Measurements from ENCODE around the gene TRMT112. TPM values are rescaled to one million over a fixed set of nuclear protein-coding genes. Genes with fewer than 3 reads are reported as not detected.

The TRMT112 gene
- 100 to 1,000 TPM; 214 to 270 (median 239) TPM for polyA plus RNA-seq (ENCODE audit: insufficient read length in 4 of 4)

DNA sequence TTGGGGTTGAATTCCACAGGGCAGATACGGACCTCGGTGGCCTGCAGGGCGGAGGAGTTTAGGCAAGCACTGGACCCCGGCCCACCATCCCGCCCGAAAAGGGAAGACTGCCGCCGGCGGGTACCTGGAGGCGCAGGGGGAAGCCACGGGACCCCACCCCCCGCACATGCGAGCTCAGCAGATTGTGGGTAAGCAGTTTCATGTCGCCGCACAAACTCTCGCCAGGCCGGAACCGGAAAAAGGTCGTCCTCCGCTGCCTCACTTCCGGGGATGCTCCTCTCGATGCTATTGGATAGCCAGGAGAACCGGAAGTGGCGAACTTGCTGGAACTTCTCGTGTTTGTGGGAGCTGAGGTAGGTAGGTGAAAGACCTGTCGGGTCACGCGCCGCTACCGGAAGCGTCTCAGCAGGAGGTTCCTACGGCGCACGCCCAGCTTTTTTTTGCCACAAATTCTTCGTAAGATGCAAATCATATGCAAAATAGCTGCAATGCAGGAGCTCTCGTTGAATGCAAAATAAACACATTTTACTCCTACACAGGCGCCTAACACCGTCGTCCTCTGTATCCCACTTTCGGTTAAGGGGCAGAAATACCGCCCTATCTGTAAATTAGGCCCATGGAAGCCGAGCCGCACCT lies at the start of gene TRMT112:
TRMT112 (minus strand) TSS at position 235 of the 636 bp plus-strand sequence; CDS start at position 202, 33 bp downstream.
- DNase-seq (ENCODE audit: low read depth in 4 of 4, low spot score in 3 of 4): peak; percentile 86 to 96 (median 93)

DNA sequence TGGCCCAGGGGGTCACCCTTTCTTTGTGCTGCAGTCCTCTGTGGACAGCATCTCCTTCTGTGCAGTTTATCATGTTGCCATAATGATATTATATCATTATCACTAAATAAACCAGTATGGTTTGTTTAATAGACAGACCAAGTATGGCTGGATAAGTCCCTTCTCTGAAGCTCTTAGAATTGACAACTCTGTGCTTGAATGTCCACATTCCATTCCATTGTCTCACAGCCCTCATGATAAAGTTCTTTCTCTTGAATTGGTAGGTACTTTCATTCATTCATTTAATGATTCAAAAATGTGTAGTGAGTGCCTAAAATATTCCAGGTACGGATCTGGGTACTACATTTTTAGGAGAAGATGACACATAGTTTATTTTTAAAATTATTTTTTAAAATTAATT lies 49.4 kb upstream of the TRMT112 start:
- no peak for DNase-seq (ENCODE audit: low read depth in 4 of 4, low spot score in 3 of 4)

DNA sequence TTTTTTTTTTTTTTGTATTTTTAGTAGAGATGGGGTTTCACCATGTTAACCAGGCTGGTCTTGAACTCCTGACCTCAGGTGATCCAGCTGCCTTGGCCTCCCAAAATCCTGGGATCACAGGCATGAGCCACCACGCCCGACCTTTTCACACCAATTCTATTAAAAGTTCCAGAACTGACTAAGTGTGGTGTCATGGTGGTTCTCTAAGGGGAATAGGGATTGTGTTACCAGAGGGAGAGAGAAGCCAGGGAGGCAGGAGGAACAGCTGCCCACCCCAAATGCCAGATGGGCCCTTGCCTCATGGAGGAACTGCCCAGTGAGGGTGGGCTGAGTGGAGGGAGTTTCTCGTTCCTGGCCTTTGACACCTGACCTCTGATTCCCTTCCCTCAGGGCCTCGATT lies 47.6 kb upstream of the TRMT112 start:
- no peak for DNase-seq (ENCODE audit: low read depth in 4 of 4, low spot score in 3 of 4)

DNA sequence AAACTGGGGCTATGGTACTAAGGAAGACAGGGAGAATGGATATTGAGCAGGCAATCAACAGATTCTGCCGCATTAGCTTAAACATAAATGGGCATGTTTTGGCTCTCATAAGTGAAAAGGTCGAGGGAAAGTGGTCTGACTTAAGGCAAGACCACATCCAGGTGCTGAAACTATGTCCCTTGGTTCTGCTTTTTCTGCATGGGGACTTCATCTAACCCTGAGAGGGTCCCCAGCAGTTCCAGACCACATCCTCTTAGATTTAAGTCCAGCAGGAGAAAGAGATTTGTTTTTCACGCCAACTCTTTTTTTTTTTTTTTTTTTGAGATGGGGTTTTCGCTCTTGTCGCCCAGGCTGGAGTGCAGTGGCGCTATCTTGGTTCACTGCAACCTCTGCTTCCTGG lies 47.1 kb upstream of the TRMT112 start:
- no peak for DNase-seq (ENCODE audit: low read depth in 4 of 4, low spot score in 3 of 4)

DNA sequence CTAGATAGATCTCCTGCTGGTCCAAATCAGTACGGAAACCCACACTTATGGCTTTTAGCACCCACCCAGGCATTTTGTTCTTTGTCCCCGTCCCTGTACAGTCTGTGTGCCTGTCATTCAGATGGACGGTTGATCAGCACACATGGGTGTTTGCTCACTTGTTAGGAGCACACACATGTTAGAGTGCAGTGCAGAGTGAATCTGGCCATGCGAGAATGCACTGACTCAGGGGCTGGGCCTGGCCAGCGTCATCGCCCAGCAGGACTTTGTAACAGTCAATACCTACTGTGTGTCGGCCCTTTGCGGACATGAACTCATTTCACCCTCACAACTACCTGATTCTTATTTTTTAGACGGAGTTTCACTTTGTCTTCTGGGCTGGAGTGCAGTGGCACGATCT lies 45.0 kb upstream of the TRMT112 start:
- DNase-seq (ENCODE audit: low read depth in 4 of 4, low spot score in 3 of 4): no peak

DNA sequence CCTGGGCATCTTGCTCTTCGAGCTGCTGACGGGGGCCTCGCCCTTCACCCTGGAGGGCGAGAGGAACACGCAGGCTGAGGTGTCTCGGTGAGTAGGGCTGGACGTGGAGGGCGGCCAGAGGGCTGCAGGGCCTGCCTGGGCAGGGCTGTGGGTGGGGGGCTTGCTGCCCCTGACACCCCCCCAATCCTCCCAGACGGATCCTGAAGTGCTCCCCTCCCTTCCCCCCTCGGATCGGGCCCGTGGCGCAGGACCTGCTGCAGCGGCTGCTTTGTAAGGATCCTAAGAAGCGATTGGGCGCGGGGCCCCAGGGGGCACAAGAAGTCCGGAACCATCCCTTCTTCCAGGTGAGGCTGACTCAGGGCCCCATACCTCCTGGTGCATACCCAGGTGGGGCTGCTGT lies 44.3 kb upstream of the TRMT112 start:
- DNase-seq (ENCODE audit: low read depth in 4 of 4, low spot score in 3 of 4): no peak

DNA sequence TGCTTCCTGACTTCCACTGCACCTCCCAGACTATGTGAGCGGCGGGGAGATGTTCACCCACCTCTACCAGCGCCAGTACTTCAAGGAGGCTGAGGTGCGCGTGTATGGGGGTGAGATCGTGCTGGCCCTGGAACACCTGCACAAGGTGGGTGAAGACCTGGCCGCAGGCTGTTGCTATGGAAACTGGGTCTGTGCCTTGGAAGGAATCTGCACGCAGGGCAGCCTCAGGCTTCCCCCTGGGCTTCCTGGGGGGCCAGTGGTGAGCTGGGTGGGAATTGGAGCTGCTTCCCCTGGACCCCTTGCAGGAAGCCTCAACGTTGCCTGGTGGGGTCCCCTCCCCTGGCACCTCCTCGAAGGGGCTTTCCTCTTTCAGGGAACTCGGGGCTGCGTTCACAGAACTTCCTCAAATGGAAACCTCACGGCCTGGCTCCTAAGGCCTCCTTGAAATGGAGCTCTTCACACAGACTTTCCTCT lies 43.1 kb upstream of the TRMT112 start:
- DNase-seq (ENCODE audit: low read depth in 4 of 4, low spot score in 3 of 4): no peak

DNA sequence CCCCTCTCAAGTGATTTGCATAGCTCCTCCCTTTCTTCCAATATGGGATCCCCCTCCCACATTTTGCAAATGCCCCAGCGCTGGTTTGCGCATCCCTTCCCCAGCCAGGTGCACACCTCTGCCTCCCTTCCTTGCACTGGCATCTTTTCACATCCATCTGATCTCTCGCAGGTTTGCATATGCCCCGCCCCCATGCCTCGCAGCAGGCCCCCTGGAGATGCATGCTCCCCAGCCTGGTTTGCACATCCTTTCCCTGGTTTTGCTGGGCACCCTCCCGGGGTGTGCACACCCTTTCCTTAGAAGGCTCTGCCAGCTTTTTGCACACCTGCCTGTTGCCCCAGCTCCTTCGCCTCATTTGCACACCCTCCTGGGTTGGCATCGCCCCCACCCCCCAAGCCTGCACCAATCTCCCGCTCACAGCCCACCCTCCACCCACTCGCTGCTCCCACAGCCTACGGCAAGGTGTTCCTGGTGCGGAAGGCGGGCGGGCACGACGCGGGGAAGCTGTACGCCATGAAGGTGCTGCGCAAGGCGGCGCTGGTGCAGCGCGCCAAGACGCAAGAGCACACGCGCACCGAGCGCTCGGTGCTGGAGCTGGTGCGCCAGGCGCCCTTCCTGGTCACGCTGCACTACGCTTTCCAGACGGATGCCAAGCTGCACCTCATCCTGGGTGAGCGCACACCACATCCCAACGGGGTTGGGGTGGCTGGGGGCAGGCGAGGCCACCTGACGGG lies 42.5 kb upstream of the TRMT112 start:
- no peak for DNase-seq (ENCODE audit: low read depth in 4 of 4, low spot score in 3 of 4)

DNA sequence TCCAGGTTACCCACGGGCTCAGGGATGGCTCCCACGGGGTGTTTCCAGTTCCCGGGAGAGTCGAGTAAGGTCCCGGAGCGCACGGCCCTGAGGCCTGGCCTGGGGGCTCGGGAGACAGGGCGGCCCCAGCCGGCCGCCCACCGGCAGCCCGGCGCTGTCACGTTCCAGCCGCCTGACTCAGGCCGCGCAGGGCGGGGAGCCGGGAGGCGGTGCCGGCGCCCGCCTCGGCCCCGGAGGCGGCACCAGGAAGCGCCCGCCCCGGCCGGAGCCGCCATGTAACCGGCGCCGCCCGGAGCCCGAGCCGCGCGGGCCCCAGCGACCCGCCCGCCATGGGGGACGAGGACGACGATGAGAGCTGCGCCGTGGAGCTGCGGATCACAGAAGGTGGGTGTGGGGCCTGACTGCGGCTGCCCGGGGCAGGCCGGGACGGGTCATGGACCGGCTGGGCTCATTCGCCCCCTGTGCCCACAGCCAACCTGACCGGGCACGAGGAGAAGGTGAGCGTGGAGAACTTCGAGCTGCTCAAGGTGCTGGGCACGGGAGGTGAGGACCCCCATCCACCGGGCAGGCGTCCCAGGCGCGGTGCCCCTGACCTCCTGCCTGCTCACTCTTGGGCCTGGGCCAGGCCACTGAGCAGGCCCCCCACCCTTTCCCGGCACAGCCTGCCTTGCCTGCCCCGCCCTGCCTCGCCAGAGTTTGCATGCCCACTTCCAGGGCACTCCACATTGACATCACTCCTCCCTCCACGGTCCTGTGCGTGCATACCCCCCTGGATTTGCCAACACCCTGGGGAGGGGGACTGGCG lies 41.8 kb upstream of the TRMT112 start, which contains the start of gene RPS6KA4:
RPS6KA4 (plus strand) TSS at position 256 of the 805 bp plus-strand sequence; CDS start at position 330, 74 bp downstream.
- peak in 1 of 4 donors; percentile 58 for DNase-seq (ENCODE audit: low read depth in 4 of 4, low spot score in 3 of 4)

DNA sequence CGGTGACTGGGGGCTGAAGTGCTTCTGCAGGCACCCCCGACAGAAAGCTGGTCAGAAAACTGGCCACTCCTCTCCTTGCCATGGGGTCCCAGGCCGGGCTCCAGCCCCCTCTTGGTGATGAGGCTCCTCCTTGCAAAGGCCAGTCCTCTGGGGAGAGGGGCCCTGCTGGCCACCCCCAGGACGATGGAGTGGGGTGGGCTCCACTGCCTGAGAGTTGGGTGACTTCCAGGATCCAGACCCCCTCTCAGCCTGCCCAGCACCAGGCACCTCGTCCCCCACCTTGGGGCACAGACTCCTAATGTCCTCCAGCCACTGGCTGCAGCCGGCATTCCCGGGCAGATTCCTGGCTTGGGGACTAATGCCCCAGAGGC lies 41.2 kb upstream of the TRMT112 start:
- no peak for DNase-seq (ENCODE audit: low read depth in 4 of 4, low spot score in 3 of 4)

DNA sequence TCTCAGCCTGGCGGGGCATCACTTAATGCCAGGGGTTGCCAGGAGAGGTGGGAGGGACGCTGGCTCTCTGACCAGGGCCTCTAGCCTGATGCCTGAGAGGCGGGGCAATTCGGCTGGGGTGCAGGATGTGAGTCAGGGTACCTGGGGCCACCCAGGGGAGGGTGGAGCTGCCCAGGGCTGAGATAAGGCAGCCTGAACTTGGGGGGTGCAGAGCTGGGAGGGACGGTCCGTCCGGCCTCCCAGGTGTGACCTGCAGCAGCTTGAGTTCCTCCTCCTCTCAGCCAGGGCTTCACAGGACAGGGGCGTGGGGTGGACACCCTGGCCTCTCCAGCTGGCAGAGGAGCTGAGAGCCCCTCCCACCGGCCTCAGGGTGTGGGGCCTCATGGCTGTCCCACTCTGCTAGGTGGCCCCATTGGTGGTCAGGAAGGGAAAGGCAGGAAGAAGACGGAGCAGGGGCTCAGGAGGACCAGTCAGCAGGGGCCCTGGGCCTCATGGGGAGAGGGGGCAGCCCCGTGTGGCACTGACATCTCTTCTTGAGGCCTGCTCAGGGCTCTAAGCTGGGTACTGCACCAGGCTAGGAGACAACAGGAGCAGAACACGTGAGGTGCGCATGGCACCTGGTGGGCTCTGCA lies 40.7 kb upstream of the TRMT112 start:
- DNase-seq (ENCODE audit: low read depth in 4 of 4, low spot score in 3 of 4): no peak

DNA sequence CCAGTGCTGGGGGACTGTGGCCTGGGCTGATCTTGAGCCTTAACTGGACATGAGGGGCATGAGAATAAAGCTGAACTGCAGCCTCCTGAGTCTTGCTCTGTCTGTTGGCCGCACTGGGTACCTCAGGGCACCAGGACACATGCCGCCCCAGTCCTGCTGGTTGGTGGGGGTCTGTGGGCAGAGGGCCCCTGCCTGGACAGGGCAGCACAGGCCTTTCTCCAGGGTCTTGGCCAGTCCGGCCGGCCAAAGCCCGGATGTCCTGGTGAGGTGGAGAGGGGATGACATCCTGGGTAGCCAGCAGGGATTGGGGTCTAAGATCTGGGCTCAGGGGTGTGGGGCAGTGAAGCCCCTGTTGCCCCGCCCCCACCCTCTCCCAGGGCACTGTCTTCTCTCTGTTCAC lies 40.1 kb upstream of the TRMT112 start:
- DNase-seq (ENCODE audit: low read depth in 4 of 4, low spot score in 3 of 4): no peak

DNA sequence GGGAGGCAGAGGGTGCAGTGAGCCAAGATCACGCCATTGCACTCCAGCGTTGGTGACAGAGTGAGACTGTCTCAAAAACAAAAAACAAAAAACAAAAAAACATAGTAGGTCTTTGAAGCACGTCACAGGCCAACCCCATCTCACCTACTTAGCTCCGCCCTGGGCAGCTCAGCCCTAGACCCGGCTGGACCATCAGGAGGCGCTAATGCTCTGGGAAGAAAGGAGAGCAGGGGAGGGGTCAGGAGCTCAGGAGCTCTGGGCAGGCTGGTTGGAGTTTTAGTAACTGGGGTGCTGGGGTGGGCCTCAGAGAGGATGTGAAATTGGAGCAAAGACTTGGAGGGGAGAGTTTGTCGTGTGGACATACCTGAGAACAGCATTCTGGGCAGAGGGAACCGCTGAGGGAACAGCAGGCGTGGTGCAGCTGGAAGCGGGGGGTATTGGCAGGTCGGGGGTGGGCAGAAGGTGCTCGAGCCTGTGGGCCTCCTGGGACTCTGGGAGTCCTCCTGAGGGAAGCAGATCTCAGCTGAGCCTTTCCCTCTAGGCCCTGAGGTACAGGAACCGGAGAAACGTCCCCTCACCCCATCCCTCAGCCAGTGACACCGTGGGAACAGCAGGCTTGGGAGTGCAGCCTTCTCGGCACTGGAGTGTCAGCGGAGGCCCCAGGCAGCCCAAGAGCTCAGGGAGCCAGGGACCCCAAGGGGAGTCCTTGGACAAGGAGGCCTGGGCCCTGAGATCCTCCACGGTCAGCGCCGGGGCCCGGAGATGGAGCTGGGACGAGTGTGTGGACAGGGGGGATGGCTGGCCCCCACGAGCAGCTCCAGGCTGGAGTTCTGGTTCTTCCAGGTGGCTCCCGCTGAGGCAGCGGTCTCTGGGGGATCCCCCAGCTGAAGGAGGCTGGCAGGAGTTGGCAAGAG lies 39.4 kb upstream of the TRMT112 start:
- no peak for DNase-seq (ENCODE audit: low read depth in 4 of 4, low spot score in 3 of 4)

DNA sequence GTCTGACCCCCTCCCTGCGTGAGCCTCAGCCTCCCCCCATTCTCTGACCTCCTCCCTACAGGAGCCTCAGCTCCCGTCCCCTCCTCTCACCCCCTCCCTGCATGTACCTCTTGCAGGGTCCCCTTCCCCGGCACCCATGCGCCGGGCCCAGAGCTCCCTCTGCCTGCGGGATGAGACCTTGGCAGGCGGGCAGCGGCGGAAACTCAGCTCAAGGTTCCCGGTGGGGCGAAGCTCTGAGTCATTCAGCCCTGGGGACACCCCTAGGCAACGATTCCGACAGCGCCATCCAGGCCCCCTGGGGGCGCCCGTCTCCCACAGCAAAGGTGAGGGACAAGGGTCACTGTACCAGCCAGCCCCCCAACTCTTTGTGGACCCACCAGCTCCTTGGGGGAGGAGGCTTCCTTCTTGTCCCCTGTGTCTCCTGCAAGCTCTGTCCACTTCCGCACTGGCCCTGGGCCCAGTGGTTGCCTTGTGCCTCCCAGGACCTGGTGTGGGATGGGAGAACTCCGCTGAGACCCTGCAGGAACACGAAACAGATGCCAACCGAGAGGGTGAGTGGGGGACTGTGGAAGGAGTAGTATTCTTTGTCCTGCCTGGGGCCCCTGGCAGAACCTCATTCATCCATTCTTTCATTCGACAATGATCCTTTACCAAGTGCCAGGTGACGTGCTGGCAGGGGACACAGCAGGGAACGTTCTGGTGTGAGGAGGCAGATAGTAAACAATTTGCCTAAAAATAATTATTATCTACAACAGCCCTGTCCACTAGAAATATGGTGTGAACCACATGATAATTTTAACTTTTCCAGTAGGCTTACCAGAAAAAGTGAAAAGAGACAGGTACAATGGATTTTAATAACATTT lies 38.0 kb upstream of the TRMT112 start:
- no peak for DNase-seq (ENCODE audit: low read depth in 4 of 4, low spot score in 3 of 4)

DNA sequence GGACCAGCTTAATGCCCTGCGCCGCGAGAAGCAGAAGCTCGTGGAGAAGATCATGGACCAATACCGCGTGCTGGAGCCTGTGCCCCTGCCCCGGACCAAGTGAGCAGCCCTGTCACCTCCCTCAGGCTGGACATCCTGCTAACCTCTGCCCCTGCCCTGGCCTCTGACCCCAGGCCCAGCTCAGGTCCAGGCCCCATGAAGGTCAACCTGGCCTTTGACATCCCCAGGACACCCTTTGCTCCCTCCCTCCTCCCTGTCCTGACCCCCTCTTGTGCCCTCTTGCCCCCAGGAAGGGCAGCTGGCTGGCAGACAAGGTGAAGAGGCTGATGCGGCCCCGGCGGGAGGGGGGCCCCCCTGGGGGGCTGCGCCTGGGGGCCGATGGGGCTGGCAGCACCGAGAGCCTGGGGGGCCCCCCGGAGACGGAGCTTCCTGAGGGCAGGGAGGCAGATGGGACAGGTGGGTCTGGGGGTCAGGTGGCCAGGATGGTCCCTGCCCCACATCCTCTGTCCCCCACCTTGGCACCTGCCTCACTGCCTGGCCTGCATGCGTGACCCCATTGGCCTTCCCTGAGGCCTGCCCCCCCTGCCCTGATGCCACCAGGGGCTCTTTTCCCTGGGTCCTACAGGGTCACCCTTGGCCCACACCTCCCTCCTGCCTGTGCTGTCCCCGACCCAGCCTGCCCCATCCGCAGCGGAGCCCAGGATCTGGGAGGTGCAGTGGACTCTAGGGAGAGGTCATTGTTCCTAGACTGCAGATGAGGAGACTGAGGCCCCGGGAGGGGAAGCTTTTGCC lies 36.6 kb upstream of the TRMT112 start:
- DNase-seq (ENCODE audit: low read depth in 4 of 4, low spot score in 3 of 4): no peak

DNA sequence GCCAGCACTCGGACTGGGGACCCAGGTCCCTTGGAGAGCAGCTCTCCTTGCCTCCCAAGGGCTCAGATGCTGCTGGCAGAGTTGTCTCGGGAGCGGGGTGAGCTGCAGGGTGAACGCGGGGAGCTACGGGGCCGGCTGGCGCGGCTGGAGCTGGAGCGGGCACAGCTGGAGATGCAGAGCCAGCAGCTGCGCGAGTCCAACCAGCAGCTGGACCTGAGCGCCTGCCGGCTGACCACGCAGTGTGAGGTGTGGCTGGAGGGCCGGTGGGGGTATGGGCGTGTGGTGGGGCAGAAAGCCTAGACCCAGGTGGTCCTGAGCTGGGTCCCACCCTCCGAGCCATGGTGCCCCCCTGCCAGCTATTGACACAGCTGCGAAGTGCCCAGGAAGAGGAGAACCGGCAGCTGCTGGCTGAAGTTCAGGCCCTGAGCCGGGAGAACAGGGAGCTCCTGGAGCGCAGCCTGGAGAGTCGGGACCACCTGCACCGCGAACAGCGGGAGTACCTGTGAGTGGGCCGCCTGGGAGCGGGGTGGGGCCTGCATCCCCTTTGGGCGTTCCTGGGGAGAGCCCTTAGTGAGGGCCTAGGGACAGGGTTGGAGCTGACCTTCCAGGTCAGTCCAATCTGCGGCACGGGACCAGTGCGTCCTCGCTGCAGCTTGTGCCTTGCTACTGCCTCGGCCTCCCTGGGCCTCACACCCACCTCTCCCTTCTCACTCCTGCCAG lies 35.8 kb upstream of the TRMT112 start:
- no peak for DNase-seq (ENCODE audit: low read depth in 4 of 4, low spot score in 3 of 4)
